Measurements from ENCODE around the gene TRPC3. TPM values are rescaled to one million over a fixed set of nuclear protein-coding genes. Genes with fewer than 3 reads are reported as not detected.

TRPC3 gene
- total RNA-seq, 4 donors from 2014 or later: 0.22 to 1.5 (median 0.83) TPM

DNA sequence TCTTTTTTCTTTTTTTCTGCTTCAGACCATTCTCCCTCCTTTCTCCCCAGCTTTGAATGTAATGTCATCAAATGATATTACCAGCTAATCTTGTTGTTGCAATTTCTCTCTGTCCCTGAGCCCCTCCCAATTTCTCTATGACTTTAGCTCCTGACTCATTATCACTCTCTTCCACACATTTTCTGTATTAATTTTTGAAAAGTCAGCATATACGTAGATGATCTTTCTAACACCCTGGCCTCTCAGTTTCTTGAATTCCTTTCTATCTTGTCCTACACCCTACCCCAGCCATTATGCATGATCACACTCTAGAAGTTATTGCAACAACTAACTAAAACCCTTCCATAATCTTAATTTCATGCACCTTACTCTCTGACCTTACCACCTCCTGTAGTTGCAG is 13.1 kb upstream of the TRPC3 start:
- TF ChIP-seq, protein P1, sequence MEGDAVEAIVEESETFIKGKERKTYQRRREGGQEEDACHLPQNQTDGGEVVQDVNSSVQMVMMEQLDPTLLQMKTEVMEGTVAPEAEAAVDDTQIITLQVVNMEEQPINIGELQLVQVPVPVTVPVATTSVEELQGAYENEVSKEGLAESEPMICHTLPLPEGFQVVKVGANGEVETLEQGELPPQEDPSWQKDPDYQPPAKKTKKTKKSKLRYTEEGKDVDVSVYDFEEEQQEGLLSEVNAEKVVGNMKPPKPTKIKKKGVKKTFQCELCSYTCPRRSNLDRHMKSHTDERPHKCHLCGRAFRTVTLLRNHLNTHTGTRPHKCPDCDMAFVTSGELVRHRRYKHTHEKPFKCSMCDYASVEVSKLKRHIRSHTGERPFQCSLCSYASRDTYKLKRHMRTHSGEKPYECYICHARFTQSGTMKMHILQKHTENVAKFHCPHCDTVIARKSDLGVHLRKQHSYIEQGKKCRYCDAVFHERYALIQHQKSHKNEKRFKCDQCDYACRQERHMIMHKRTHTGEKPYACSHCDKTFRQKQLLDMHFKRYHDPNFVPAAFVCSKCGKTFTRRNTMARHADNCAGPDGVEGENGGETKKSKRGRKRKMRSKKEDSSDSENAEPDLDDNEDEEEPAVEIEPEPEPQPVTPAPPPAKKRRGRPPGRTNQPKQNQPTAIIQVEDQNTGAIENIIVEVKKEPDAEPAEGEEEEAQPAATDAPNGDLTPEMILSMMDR (IDR thresholded peaks at IDR 0.05; ENCODE audit: low read depth): no peak

DNA sequence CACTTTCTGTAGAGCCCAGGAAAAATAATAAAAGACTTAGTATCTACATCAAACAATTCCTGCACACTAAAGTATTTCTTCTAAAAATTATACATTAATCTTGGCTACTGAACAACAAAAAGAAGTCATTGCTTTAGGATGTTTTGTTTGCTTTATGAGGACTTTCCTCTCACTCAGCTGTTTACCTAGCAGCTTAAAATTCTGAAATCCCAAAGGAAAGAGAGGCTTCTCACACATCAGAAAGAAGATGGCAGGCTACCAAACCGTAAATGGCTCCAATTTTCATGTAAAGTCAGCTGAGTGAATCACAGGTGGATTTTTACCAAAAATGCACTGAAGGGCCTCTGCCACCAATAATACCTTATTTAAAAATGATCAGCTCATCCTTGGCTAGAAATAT is 9.0 kb upstream of the TRPC3 start:
- TF ChIP-seq, protein P1 (IDR thresholded peaks at IDR 0.05; ENCODE audit: low read depth): no peak

DNA sequence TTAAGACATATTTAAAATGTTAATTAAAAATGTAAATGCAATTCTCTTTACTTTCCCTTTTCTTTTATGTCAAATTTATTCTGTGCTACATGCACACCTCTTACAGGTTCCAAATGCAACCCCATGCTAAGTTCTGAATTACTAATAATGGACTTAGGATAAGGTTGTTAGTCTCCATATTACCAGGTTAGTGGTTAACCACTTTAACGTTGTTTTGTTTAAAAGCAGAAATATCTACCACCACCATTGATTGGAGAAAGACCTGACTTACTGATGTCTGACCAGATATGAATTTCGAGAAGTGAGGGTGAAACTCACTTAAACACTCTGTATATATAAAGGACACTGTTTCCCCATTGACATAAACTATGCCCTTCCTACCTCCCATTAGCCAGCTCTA is 6.9 kb upstream of the TRPC3 start:
- TF ChIP-seq, protein P1 (IDR thresholded peaks at IDR 0.05; ENCODE audit: low read depth): no peak

DNA sequence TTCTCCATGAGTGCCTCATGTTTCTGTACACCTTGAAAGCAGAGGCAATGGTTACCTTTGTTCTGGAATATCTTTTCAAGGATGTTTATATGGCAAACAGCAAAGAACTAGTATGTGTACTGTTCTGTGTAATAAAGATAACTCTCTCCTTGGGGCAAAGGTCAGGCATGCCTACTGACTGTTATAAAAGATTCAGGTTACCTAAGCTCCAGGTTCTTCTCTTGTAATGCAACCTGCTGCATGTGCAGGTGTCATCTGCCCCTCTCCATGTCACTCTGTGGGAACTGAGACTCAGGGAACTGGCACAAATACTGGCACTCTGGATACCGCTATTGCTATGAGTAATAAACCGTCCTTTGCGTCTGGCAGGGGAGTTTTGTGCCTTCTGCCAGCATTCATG is 5.4 kb upstream of the TRPC3 start:
- TF ChIP-seq, protein P1 (IDR thresholded peaks at IDR 0.05; ENCODE audit: low read depth): no peak

DNA sequence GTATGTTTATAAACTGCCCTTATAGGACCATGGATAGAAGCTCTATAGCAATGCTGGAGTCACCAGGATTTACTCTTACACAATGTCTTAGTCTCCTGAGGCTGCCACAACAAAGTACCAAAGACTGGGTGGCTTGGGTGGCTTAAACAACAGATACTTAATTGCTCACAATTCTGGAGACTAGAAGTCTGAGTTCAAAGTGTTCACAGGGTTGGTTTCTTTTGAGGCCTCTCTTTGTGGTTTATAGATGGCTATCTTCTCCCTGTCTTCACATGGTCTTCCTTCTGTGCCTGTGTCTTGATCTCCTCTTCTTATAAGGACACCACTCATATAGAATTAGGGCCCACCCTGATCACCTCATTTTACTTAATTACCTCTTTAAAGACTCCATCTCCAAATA is 2.0 kb upstream of the TRPC3 start:
- TF ChIP-seq, protein P1 (IDR thresholded peaks at IDR 0.05; ENCODE audit: low read depth): no peak

DNA sequence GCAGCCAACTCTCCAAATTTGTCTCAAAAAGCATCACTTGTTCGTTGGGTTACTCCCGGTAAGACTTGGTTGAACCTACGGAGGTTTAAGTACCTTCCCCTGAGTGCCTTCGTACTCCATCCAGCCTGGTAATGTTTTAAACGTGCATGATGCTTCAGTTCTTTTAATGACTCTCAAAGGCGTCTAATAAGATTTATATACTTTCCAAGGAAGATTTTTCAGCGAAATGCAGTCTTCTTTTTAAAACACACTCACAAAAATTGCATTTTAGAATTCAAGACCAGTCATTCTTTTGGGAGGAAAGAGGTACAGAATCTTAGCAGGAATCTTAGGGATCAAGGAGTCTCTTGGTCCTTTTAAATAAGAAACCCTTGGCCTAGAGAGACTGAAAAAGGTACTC is 430 bp upstream of the TRPC3 start:
- TF ChIP-seq, protein P1 (IDR thresholded peaks at IDR 0.05; ENCODE audit: low read depth): no peak

DNA sequence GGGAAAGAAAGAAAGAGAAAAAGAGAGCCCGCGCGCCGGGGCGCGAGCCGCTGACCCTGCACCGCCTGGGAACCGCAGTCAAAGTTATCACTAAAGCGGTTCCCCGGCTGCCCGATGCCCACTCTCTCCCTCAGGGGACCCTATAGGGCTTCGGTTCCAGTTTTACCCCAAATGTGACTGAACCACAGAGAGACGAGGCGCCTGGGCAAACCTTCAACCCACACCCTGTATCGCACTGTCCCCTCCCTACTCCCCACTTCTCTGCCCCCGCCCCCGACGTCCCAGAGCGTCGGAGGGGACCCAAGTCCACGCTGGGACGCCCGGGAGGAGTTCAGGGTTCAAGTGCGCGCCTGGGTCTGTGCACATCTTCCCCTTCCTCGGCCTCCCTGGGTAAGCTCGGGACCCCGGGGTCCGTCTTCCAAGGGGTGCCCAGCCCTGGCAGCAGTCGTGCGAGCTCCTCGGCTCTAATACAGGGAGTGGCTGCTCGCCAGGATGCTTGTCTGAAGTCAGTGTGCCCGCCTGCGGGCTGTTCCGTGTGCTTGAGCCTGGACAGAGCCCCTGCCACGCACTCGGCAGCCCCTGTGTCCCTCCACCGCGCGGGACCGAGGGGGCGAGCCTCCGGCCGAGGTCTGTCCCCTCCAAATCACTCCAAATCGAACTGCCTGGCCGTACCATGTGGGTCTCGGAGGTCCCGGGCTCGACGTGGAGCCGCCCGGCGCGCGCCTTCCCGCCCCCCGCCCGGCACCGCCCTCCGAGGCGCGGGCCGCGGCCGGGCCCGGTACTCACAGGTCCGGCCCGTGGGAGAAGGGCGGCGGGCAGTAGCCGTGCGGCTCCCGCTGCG is 960 bp downstream of the TRPC3 start:
- TF ChIP-seq, protein P1 (IDR thresholded peaks at IDR 0.05; ENCODE audit: low read depth): no peak

Data from subcutaneous adipose tissue (tissue), 4 donors.